CD4-positive, alpha-beta T cell treated with Interleukin-1 beta for 1 hour (primary cell): ENCODE results near the gene HIRA.

Experiments used
- DNase-seq, 2 donors: peaks; one replicate each; pipeline ENCODE4 v3.0.0-alpha.2; 2020 to 2022

Gene HIRA

GRCh38 chr22:19405652-19406051 lies 25.9 kb downstream of the HIRA start:
- DNase-seq, result no peak

- no peak for DNase-seq
These were observed 26.4 kb downstream of the HIRA start for GRCh38 chr22:19405133-19405532.

- DNase-seq, result no peak
These were observed 26.9 kb downstream of the HIRA start for GRCh38 chr22:19404676-19405075.

- DNase-seq, result no peak
These were observed 28.8 kb downstream of the HIRA start for GRCh38 chr22:19402642-19403191.

GRCh38 chr22:19401483-19401882 lies 30.1 kb downstream of the HIRA start:
- no peak for DNase-seq

- no peak for DNase-seq
These were observed 30.7 kb downstream of the HIRA start for GRCh38 chr22:19400881-19401280.

GRCh38 chr22:19398652-19399051 lies 32.9 kb downstream of the HIRA start:
- DNase-seq, result no peak

GRCh38 chr22:19398206-19398605 lies 33.3 kb downstream of the HIRA start:
- DNase-seq, result no peak

GRCh38 chr22:19397734-19398104 lies 33.8 kb downstream of the HIRA start:
- no peak for DNase-seq

GRCh38 chr22:19396934-19397733 lies 34.4 kb downstream of the HIRA start:
- no peak for DNase-seq

- DNase-seq, result no peak
These were observed 35.0 kb downstream of the HIRA start for GRCh38 chr22:19396561-19396933.

GRCh38 chr22:19395276-19395675 lies 36.3 kb downstream of the HIRA start:
- DNase-seq, result no peak

GRCh38 chr22:19394274-19395050 lies 37.1 kb downstream of the HIRA start:
- DNase-seq, result no peak

- no peak for DNase-seq
These were observed 37.8 kb downstream of the HIRA start for GRCh38 chr22:19393704-19394103.

- DNase-seq, result no peak
These were observed 44.0 kb downstream of the HIRA start for GRCh38 chr22:19387575-19387974.

GRCh38 chr22:19387038-19387437 lies 44.5 kb downstream of the HIRA start:
- DNase-seq, result no peak

- DNase-seq, result no peak
These were observed 45.3 kb downstream of the HIRA start for GRCh38 chr22:19386248-19386647.

- no peak for DNase-seq
These were observed 46.2 kb downstream of the HIRA start for GRCh38 chr22:19385221-19385906.

- DNase-seq, result no peak
These were observed 48.2 kb downstream of the HIRA start for GRCh38 chr22:19383292-19383691.

GRCh38 chr22:19382240-19382639 lies 49.3 kb downstream of the HIRA start:
- no peak for DNase-seq

GRCh38 chr22:19378344-19378674 lies 53.2 kb downstream of the HIRA start:
- no peak for DNase-seq

GRCh38 chr22:19377565-19378343 lies 53.8 kb downstream of the HIRA start:
- DNase-seq, result no peak

- DNase-seq, result no peak
These were observed 54.6 kb downstream of the HIRA start for GRCh38 chr22:19376971-19377370.
